Activated naive CD8-positive, alpha-beta T cell treated with anti-CD3 and anti-CD28 coated beads, Interleukin-2, amount 50 U/mL, for 16 hours (primary cell): Measurements from ENCODE around the gene PODN.

Experiments
- DNase-seq: peaks from one replicate; pipeline ENCODE4 v3.0.0-alpha.2; 2020; ENCODE audit warnings: low read depth, low spot score

PODN gene

GRCh38 chr1:53089478-53090226 is 27.6 kb downstream of the PODN start:
- no peak for DNase-seq

GRCh38 chr1:53090227-53091147 is 28.5 kb downstream of the PODN start:
- DNase-seq: no peak

GRCh38 chr1:53091841-53092645 is 30.0 kb downstream of the PODN start:
- DNase-seq: no peak

- DNase-seq: no peak
These were observed 30.8 kb downstream of the PODN start for GRCh38 chr1:53092659-53093450.

- DNase-seq: no peak
These were observed 31.4 kb downstream of the PODN start for GRCh38 chr1:53093451-53093754.

- no peak for DNase-seq
These were observed 31.9 kb downstream of the PODN start for GRCh38 chr1:53093778-53094532.

- DNase-seq: no peak
These were observed 32.5 kb downstream of the PODN start for GRCh38 chr1:53094533-53094919.

- DNase-seq: no peak
These were observed 42.4 kb downstream of the PODN start for GRCh38 chr1:53104289-53104913.

- DNase-seq: no peak
These were observed 45.1 kb downstream of the PODN start for GRCh38 chr1:53107090-53107489.

- no peak for DNase-seq
These were observed 45.7 kb downstream of the PODN start for GRCh38 chr1:53107570-53108322.

GRCh38 chr1:53108646-53109580 is 46.9 kb downstream of the PODN start:
- no peak for DNase-seq

GRCh38 chr1:53110370-53111072 is 48.5 kb downstream of the PODN start:
- no peak for DNase-seq

GRCh38 chr1:53111073-53111556 is 49.1 kb downstream of the PODN start:
- DNase-seq: no peak

- no peak for DNase-seq
These were observed 49.7 kb downstream of the PODN start for GRCh38 chr1:53111693-53112092.

- DNase-seq: no peak
These were observed 50.3 kb downstream of the PODN start for GRCh38 chr1:53112271-53112774.

GRCh38 chr1:53112861-53113260 is 50.8 kb downstream of the PODN start:
- DNase-seq: no peak

- no peak for DNase-seq
These were observed 52.1 kb downstream of the PODN start for GRCh38 chr1:53114090-53114489.
